Transverse colon (tissue), 4 donors: Measurements from ENCODE around the gene ASTE1. TPM values are rescaled to one million over a fixed set of nuclear protein-coding genes. Genes with fewer than 3 reads are reported as not detected.
A peak's percentile ranks its signal among the peaks of the same experiment; 100 is the strongest.

Experiments
- DNase-seq: peaks from one replicate; pipeline ENCODE4 v3.0.0-alpha.2; 2019
- H3K27ac ChIP-seq, 4 donors: fragments of 200-600 bp; sonication (generic); 2 replicates each; pipeline ENCODE4 v1.5.1; 2016 to 2018; ENCODE audit warnings: inconsistent platforms in 4 of 4
- H3K27me3 ChIP-seq: fragments of 200-600 bp; sonication (generic); 2 replicates; pipeline ENCODE4 v1.5.1; 2017; ENCODE audit warnings: inconsistent platforms
- H3K36me3 ChIP-seq, 4 donors: fragments of 200-600 bp; sonication (generic); 2 replicates each; pipeline ENCODE4 v1.5.1; 2017 to 2019; ENCODE audit warnings: inconsistent platforms in 4 of 4
- H3K4me1 ChIP-seq, 4 donors: fragments of 200-600 bp; sonication (generic); 2 replicates each; pipeline ENCODE4 v1.5.1; 2017 to 2020; ENCODE audit warnings: inconsistent platforms in 4 of 4
- H3K4me3 ChIP-seq, 4 donors: fragments of 200-600 bp; sonication (generic); 1 replicate in 1 of 4; 2 replicates in 3 of 4; pipeline versions ENCODE4 v1.5.1 to v1.6.1; 2017 to 2019; ENCODE audit warnings: inconsistent platforms in 4 of 4
- H3K9me3 ChIP-seq, 2 donors: fragments of 200-600 bp; sonication (generic); 2 replicates each; pipeline ENCODE4 v1.5.1; 2017 to 2019; ENCODE audit warnings: inconsistent platforms in 2 of 2
- CTCF ChIP-seq, 5 experiments: fragments of 200-600 bp in 3 of 5; fragments of 450-650 bp in 2 of 5; sonication (generic) in 3 of 5; IDR thresholded peaks; 1 replicate in 2 of 5; 2 replicates in 3 of 5; pipeline ENCODE4 v1.5.1; 2016 to 2017; ENCODE audit warnings: antibody characterized with exemption in 5 of 5, inconsistent platforms in 3 of 5, mild to moderate bottlenecking in 2 of 5, moderate library complexity in 1 of 5
- EP300 ChIP-seq: sonication (generic); formaldehyde crosslinking; IDR thresholded peaks from one replicate; pipeline ENCODE4 v1.6.1; 2017; ENCODE audit warnings: antibody characterized with exemption, low read depth
- POLR2A ChIP-seq: fragments of 450-650 bp; IDR thresholded peaks from one replicate; pipeline ENCODE4 v1.6.1; 2016; ENCODE audit warnings: antibody characterized with exemption, mild to moderate bottlenecking, moderate library complexity
- POLR2AphosphoS5 ChIP-seq, 3 donors: sonication (generic); formaldehyde crosslinking; IDR thresholded peaks; one replicate each; pipeline ENCODE4 v1.6.1; 2016; ENCODE audit warnings: antibody characterized with exemption in 3 of 3
- WGBS, 2 donors: methylation state at CpG; one replicate each; pipeline ENCODE4 v1.1.5; 2018; ENCODE audit warnings: low coverage in 1 of 2; 5-methylcytosine and 5-hydroxymethylcytosine counted together
- in situ Hi-C, 4 donors: fragments of 200-750 bp; cut with MboI; loops; one replicate each; pipeline versions ENCODE4 v1.15.0 to v1.15.1; 2017; ENCODE audit warnings: low sequenced_read_pairs in 3 of 4, low pct_ligation_motif_present in 1 of 4, low pct_unique_long_range_greater_than_20kb in 1 of 4
- intact Hi-C: fragments of 100-400 bp; cut with DNase I; formaldehyde crosslinking; loops from one replicate; pipeline ENCODE4 v1.15.1; 2023; ENCODE audit warnings: low total_unique reads
- total RNA-seq, 4 donors: library from RNA; depleted of rRNA; stranded (reverse); fragments of >200 nt; gene quantifications; one replicate each; pipeline ENCODE4 v1.1.0, GENCODE V29; 2016

The ASTE1 gene
- 10 to 100 TPM in 2 of 4 donors, 1 to 10 TPM in 2; 3.0 to 16.4 (median 7.7) TPM for total RNA-seq

GRCh38 chr3:131026321-131027151 is at the start of gene ASTE1, which contains the start of gene NEK11:
Gene ASTE1 (minus strand): TSS chr3:131026825. CDS start chr3:131025306, 1,519 bp downstream.
Gene NEK11 (plus strand): TSS chr3:131026877. CDS start chr3:131029709, 2,832 bp downstream.
- no peaks in the 10 kb centered on the region for H3K9me3 ChIP-seq
- in situ Hi-C loops, result loop anchor here in 2 of 4 donors (25.0 kb wide), 2 partner anchors 361 to 486 kb away; partner anchors contain the start of genes MRPL3 (in 1 of the 2) and NUDT16 (in 1 of the 2)
- peak; percentile 93 for DNase-seq
- TF ChIP-seq EP300, result no peak
- TF ChIP-seq POLR2A, result peak; percentile 84
- TF ChIP-seq CTCF (IDR thresholded peaks at IDR 0.05), result no peak
- peak; percentile 67 to 88 (median 84) for TF ChIP-seq POLR2AphosphoS5 (IDR thresholded peaks at IDR 0.05)
- WGBS, 2 donors, result 1 to 17% methylated on average over 2 to 49 of the region's 56 CpGs
- H3K27ac ChIP-seq, result peak within 1 kb of the TSS; percentile 91 to 93 (median 91)
- no peaks in the 10 kb centered on the region for H3K36me3 ChIP-seq
- H3K27me3 ChIP-seq, result no peaks in the 10 kb centered on the region
- intact Hi-C loops, result no loop called here
- peak within 1 kb of the TSS; percentile 48 to 71 (median 56) for H3K4me3 ChIP-seq
- H3K4me1 ChIP-seq, result peaks cover 18 to 51% (median 20%) of the 10 kb centered on the region in 4 donors

- in situ Hi-C loops, result no loop called here
- TF ChIP-seq CTCF (IDR thresholded peaks at IDR 0.05), result no peak
- no peak for TF ChIP-seq EP300
- TF ChIP-seq POLR2A, result no peak
- TF ChIP-seq POLR2AphosphoS5 (IDR thresholded peaks at IDR 0.05), result no peak
- no peak overlapping the region for H3K4me3 ChIP-seq
- no peaks in the 10 kb centered on the region for H3K4me1 ChIP-seq
- intact Hi-C loops, result no loop called here
- H3K9me3 ChIP-seq, result no peaks in the 10 kb centered on the region
- H3K36me3 ChIP-seq, result no peaks in the 10 kb centered on the region
- DNase-seq, result peak; percentile 8
- WGBS, 2 donors, result 62 to 77% methylated on average over 1 to 4 of the region's 4 CpGs
- no peaks in the 10 kb centered on the region for H3K27me3 ChIP-seq
- H3K27ac ChIP-seq, result no peak overlapping the region
Observed at GRCh38 chr3:131075632-131076328, 49.2 kb upstream of the ASTE1 start.

GRCh38 chr3:131072845-131073244 is 46.2 kb upstream of the ASTE1 start:
- no peaks in the 10 kb centered on the region for H3K36me3 ChIP-seq
- TF ChIP-seq POLR2A (no peak), CTCF (IDR thresholded peaks at IDR 0.05) (no peak), EP300 (no peak), POLR2AphosphoS5 (IDR thresholded peaks at IDR 0.05) (no peak)
- no peak overlapping the region for H3K4me3 ChIP-seq
- H3K27me3 ChIP-seq, result no peaks in the 10 kb centered on the region
- no peaks in the 10 kb centered on the region for H3K4me1 ChIP-seq
- WGBS, 2 donors, result 63 to 81% methylated on average over 2 of the region's 2 CpGs
- DNase-seq, result no peak
- H3K27ac ChIP-seq, result no peak overlapping the region
- intact Hi-C loops (no loop called here), in situ Hi-C loops (no loop called here)
- no peaks in the 10 kb centered on the region for H3K9me3 ChIP-seq

- TF ChIP-seq POLR2A, result no peak
- no peak for TF ChIP-seq EP300
- no peak for TF ChIP-seq POLR2AphosphoS5 (IDR thresholded peaks at IDR 0.05)
- no peak for TF ChIP-seq CTCF (IDR thresholded peaks at IDR 0.05)
- WGBS, 2 donors, result 56 to 61% methylated on average over 2 of the region's 2 CpGs
- intact Hi-C loops, result no loop called here
- Histone ChIP-seq H3K4me1 (no peaks in the 10 kb centered on the region), H3K4me3 (no peak overlapping the region), H3K36me3 (no peaks in the 10 kb centered on the region), H3K9me3 (no peaks in the 10 kb centered on the region), H3K27me3 (no peaks in the 10 kb centered on the region), H3K27ac (no peak overlapping the region)
- in situ Hi-C loops, result no loop called here
- DNase-seq, result no peak
Observed at GRCh38 chr3:131072099-131072559, 45.5 kb upstream of the ASTE1 start.
